ENCODE measurements around the gene SORCS3.

SORCS3 gene

GRCh38 chr10:104867966-104868598, 227.0 kb downstream of the SORCS3 start:
- TF ChIP-seq CTCF (conservative IDR thresholded peaks at IDR 0.05; ENCODE audit: low read depth, low read length): no peak
- H3K4me3 ChIP-seq (ENCODE audit: low read length): no peak overlapping the region
- DNase-seq (ENCODE audit: low read depth): no peak

GRCh38 chr10:104872691-104873090, 231.6 kb downstream of the SORCS3 start:
- DNase-seq (ENCODE audit: low read depth): no peak
- no peak for TF ChIP-seq CTCF (conservative IDR thresholded peaks at IDR 0.05; ENCODE audit: low read depth, low read length)
- H3K4me3 ChIP-seq (ENCODE audit: low read length): no peak overlapping the region

- H3K4me3 ChIP-seq (ENCODE audit: low read length): no peak overlapping the region
- no peak for DNase-seq (ENCODE audit: low read depth)
- no peak for TF ChIP-seq CTCF (conservative IDR thresholded peaks at IDR 0.05; ENCODE audit: low read depth, low read length)
Measured at GRCh38 chr10:104873161-104873560, 232.1 kb downstream of the SORCS3 start.

- H3K4me3 ChIP-seq (ENCODE audit: low read length): no peak overlapping the region
- TF ChIP-seq CTCF (conservative IDR thresholded peaks at IDR 0.05; ENCODE audit: low read depth, low read length): no peak
- no peak for DNase-seq (ENCODE audit: low read depth)
Measured at GRCh38 chr10:104875561-104875960, 234.5 kb downstream of the SORCS3 start.

GRCh38 chr10:104880624-104881398, 239.7 kb downstream of the SORCS3 start:
- no peak overlapping the region for H3K4me3 ChIP-seq (ENCODE audit: low read length)
- TF ChIP-seq CTCF (conservative IDR thresholded peaks at IDR 0.05; ENCODE audit: low read depth, low read length): no peak
- no peak for DNase-seq (ENCODE audit: low read depth)

GRCh38 chr10:104881740-104882139, 240.7 kb downstream of the SORCS3 start:
- H3K4me3 ChIP-seq (ENCODE audit: low read length): no peak overlapping the region
- no peak for DNase-seq (ENCODE audit: low read depth)
- no peak for TF ChIP-seq CTCF (conservative IDR thresholded peaks at IDR 0.05; ENCODE audit: low read depth, low read length)

Measured in retinal pigment epithelial cell (primary cell).